ENCODE measurements around the gene TMED5.
"Not testable (repeated sequence)": the region's sequence is repeated elsewhere in the genome, so short reads cannot be mapped to it uniquely, and the experiment has no call there.

The TMED5 gene

GRCh38 chr1:93171549-93172034, 8.6 kb downstream of the TMED5 start:
- DNase-seq = no peak

- DNase-seq = not testable (repeated sequence)
Observed at GRCh38 chr1:93170141-93170678, 10.0 kb downstream of the TMED5 start.

- DNase-seq = no peak
Observed at GRCh38 chr1:93167006-93167405, 13.2 kb downstream of the TMED5 start.

GRCh38 chr1:93165895-93166294, 14.3 kb downstream of the TMED5 start:
- DNase-seq = not testable (repeated sequence)

GRCh38 chr1:93164816-93165215, 15.4 kb downstream of the TMED5 start:
- no peak for DNase-seq

GRCh38 chr1:93163314-93163713, 16.9 kb downstream of the TMED5 start:
- not testable (repeated sequence) for DNase-seq

GRCh38 chr1:93159337-93159736, 20.9 kb downstream of the TMED5 start:
- DNase-seq = no peak

GRCh38 chr1:93155335-93155734, 24.9 kb downstream of the TMED5 start:
- no peak for DNase-seq

- DNase-seq = no peak
Observed at GRCh38 chr1:93154898-93155297, 25.3 kb downstream of the TMED5 start.

GRCh38 chr1:93152835-93153234, 27.4 kb downstream of the TMED5 start:
- DNase-seq = no peak

GRCh38 chr1:93151474-93151873, 28.7 kb downstream of the TMED5 start:
- DNase-seq = no peak

GRCh38 chr1:93150729-93151128, 29.5 kb downstream of the TMED5 start:
- no peak for DNase-seq

- DNase-seq = no peak
Observed at GRCh38 chr1:93148001-93148400, 32.2 kb downstream of the TMED5 start.

GRCh38 chr1:93143769-93144168, 36.4 kb downstream of the TMED5 start:
- DNase-seq = no peak

GRCh38 chr1:93143136-93143535, 37.1 kb downstream of the TMED5 start:
- DNase-seq = no peak

GRCh38 chr1:93142161-93142560, 38.1 kb downstream of the TMED5 start:
- no peak for DNase-seq

- DNase-seq = no peak
Observed at GRCh38 chr1:93140106-93140505, 40.1 kb downstream of the TMED5 start.

GRCh38 chr1:93137604-93138292, 42.5 kb downstream of the TMED5 start:
- no peak for DNase-seq

- no peak for DNase-seq
Observed at GRCh38 chr1:93136445-93136844, 43.8 kb downstream of the TMED5 start.

- no peak for DNase-seq
Observed at GRCh38 chr1:93132638-93133037, 47.6 kb downstream of the TMED5 start.

GRCh38 chr1:93129507-93130099, 50.6 kb downstream of the TMED5 start:
- no peak for DNase-seq

- DNase-seq = no peak
Observed at GRCh38 chr1:93124556-93125355, 55.5 kb downstream of the TMED5 start.

GRCh38 chr1:93123201-93123783, 56.9 kb downstream of the TMED5 start:
- no peak for DNase-seq

Data from hippocampal formation (tissue), 2 donors.